Neural crest cell (in vitro differentiated cells): ENCODE data around the gene DNAJB8. TPM values are rescaled to one million over a fixed set of nuclear protein-coding genes. Genes with fewer than 3 reads are reported as not detected.

Source experiments
- DNase-seq: peaks from one replicate; pipeline ENCODE4 v3.0.0; 2021; ENCODE audit warnings: low read depth, mixed read lengths, low spot score
- H3K27ac Mint-ChIP-seq: one replicate; pipeline ENCODE4 v1.8.0; 2021; ENCODE audit warnings: mild to moderate bottlenecking, mixed read lengths; ENCODE audit not compliant: unreplicated experiment
- H3K27me3 Mint-ChIP-seq: 2 replicates; pipeline ENCODE4 v1.8.0; 2021; ENCODE audit warnings: low read depth, mild to moderate bottlenecking, mixed read lengths
- H3K36me3 Mint-ChIP-seq: 2 replicates; pipeline ENCODE4 v1.8.0; 2021; ENCODE audit warnings: low read depth, mild to moderate bottlenecking, mixed read lengths
- H3K4me1 Mint-ChIP-seq: 2 replicates; pipeline ENCODE4 v1.8.0; 2021; ENCODE audit warnings: mixed read lengths
- H3K4me3 Mint-ChIP-seq: one replicate; pipeline ENCODE4 v1.8.0; 2021; ENCODE audit warnings: mild to moderate bottlenecking, mixed read lengths
- H3K9me3 Mint-ChIP-seq: 2 replicates; pipeline ENCODE4 v1.8.0; 2021; ENCODE audit warnings: mixed read lengths
- CTCF ChIP-seq: fragments of 200-600 bp; sonication (generic); conservative IDR thresholded peaks from 2 replicates; pipeline ENCODE4 v1.5.0; 2021; ENCODE audit warnings: antibody characterized with exemption, mild to moderate bottlenecking
- total RNA-seq: library from RNA; stranded (reverse); gene quantifications from 2 replicates; pipeline ENCODE4 v1.2.1, GENCODE V29; 2021

Gene DNAJB8
- total RNA-seq, 1 donor from 2014 or later, result not detected

- no peaks in the 10 kb centered on the region for H3K9me3 Mint-ChIP-seq
- H3K36me3 Mint-ChIP-seq, result no peaks in the 10 kb centered on the region
- TF ChIP-seq CTCF, result no peak
- H3K4me1 Mint-ChIP-seq, result no peaks in the 10 kb centered on the region
- peak overlapping the region; percentile 35 for H3K27ac Mint-ChIP-seq
- no peak overlapping the region for H3K4me3 Mint-ChIP-seq
- no peak for DNase-seq
- peaks cover 27% of the 10 kb centered on the region for H3K27me3 Mint-ChIP-seq
These were observed 7.8 kb downstream of the DNAJB8 start for GRCh38 chr3:128458746-128459460.

- H3K4me1 Mint-ChIP-seq, result no peaks in the 10 kb centered on the region
- no peaks in the 10 kb centered on the region for H3K9me3 Mint-ChIP-seq
- H3K4me3 Mint-ChIP-seq, result no peak overlapping the region
- peak overlapping the region; percentile 75 for H3K27ac Mint-ChIP-seq
- no peak for TF ChIP-seq CTCF
- no peak for DNase-seq
- no peaks in the 10 kb centered on the region for H3K36me3 Mint-ChIP-seq
- peaks cover 30% of the 10 kb centered on the region for H3K27me3 Mint-ChIP-seq
These were observed 8.8 kb downstream of the DNAJB8 start for GRCh38 chr3:128457937-128458336.

DNA sequence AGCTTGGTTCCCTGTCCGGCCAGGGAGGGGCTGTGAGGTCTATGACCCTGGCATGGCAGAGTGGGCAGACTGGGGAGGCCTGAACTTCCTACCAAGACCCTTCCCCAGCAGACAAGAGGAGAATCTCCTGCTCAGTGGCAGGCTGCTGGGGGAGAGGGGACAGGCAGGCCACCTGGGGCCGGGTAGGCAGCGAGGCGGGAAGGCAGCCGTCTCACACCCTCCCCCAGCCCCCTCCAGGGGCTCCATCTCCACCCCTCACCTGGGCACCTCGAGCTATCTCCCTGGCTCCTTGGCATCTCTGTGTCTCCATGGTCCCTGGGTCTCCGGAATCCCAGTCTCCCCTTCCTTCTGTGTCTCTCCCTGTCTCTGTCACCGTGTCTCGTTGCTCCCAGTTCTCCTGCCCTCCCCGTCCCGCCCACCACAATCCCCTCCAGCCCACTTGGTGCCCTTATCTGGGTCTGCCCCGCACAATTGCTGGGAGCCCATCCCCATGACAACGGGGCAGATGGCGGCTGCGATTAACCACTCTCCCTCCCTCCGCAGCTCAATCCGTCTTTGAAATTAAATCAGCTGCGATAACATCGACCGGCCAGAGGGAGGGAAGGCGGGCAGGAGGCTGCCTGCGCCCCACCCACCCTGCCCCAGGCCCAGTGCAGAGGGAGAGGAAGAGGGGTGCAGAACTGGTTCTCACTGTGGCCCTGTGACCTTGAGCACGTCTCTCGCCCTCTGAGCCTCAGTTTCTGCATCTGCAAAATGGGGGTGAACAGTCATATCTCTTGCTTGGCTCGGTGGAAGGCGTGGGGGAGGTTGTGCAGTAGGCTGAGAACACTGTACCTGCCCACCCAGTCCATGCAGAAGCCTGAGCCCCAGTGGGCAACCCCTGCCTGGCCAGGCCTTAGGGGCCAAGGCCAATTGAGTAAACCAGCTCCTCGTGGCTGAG is 9.6 kb downstream of the DNAJB8 start:
- Mint-ChIP-seq H3K27me3 (peaks cover 31% of the 10 kb centered on the region), H3K4me3 (no peak overlapping the region), H3K27ac (no peak overlapping the region), H3K4me1 (no peaks in the 10 kb centered on the region), H3K9me3 (no peaks in the 10 kb centered on the region), H3K36me3 (no peaks in the 10 kb centered on the region)
- no peak for TF ChIP-seq CTCF
- no peak for DNase-seq

- H3K4me3 Mint-ChIP-seq, result no peak overlapping the region
- no peaks in the 10 kb centered on the region for H3K36me3 Mint-ChIP-seq
- no peaks in the 10 kb centered on the region for H3K4me1 Mint-ChIP-seq
- TF ChIP-seq CTCF, result no peak
- DNase-seq, result no peak
- no peaks in the 10 kb centered on the region for H3K9me3 Mint-ChIP-seq
- H3K27ac Mint-ChIP-seq, result no peak overlapping the region
- peaks cover 39% of the 10 kb centered on the region for H3K27me3 Mint-ChIP-seq
These were observed 10.6 kb downstream of the DNAJB8 start for GRCh38 chr3:128455786-128456748.

DNA sequence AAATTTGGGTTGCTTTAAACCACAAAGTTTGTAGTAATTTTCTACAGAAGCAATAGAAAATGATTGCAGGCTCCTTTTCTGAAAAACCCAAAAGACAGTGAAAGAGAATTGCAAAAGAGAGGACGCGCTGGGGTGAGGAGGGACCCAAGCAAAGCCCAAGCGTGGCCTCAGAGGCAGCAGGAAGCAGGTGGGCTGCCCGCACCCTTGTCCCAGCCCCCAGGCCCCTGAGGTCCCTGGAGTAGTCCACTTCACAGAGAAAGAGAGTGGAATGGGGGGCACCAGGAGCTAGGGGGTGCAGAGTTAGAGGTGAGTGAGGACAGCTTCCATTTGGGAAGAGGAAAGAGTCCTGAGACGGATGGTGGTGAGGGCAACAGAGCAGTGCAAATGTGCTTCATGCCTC is 11.6 kb downstream of the DNAJB8 start:
- H3K27me3 Mint-ChIP-seq, result peaks cover 48% of the 10 kb centered on the region
- no peaks in the 10 kb centered on the region for H3K9me3 Mint-ChIP-seq
- H3K4me3 Mint-ChIP-seq, result no peak overlapping the region
- no peak for TF ChIP-seq CTCF
- H3K4me1 Mint-ChIP-seq, result no peaks in the 10 kb centered on the region
- peak overlapping the region; percentile 31 for H3K27ac Mint-ChIP-seq
- DNase-seq, result no peak
- H3K36me3 Mint-ChIP-seq, result no peaks in the 10 kb centered on the region
